DMS 273 (cell line): Measurements from ENCODE around the gene IRF2BP1.
A peak's percentile ranks its signal among the peaks of the same experiment; 100 is the strongest.

Experiments used
- DNase-seq: peaks from one replicate; lab custom pipeline; 2025; ENCODE audit not compliant: unreplicated experiment; lab: John Stamatoyannopoulos, UW

The IRF2BP1 gene

GRCh38 chr19:45863335-45863839 is 22.6 kb downstream of the IRF2BP1 start:
- no peak for DNase-seq

GRCh38 chr19:45862564-45863334 is 23.2 kb downstream of the IRF2BP1 start, which contains the start of gene SYMPK:
Gene SYMPK, minus strand, starts transcription at chr19:45863147. Its CDS starts 8,652 bp downstream, at chr19:45854495.
- DNase-seq = peak; percentile 99

GRCh38 chr19:45862271-45862563 is 23.7 kb downstream of the IRF2BP1 start:
- DNase-seq = no peak

DNA sequence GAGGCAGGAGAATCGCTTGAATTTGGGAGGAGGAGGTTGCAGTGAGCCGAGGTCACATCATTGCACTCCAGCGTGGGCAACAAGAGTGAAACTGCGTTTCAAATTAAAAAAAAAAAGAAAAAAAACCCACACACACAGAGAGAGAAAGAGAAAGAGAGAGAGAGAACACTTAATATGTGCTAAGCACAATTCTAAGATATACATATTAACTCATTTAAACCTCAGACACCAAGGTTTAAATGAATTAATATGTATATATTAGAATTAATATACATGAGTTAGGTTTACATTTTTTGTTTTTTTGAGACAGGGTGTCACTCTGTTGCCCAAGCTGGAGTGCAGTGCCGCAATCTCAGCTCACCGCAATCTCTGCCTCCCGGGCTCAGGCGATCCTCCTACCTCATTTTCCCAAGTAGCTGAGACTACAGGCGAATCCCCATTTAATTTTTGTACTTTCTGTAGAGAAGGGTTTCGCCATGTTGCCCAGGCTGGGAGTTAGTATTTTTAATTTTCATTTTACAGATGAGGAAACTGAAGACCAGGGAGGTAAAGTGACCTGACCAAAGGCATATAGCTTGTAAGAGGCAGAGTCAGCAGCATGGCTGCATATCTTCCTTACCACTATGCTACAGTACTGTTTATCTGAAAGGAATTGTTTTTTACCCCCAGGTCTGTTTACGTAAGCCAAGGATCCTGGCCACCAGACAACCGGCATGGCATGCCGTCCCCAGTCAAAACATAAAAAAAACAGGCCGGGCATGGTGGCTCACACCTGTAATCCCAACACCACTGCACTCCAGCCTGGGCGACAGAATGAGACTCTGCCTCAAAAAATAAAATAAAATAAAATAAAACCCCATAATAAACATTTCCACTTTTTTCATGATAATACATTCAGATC is 25.3 kb downstream of the IRF2BP1 start:
- DNase-seq = no peak

- DNase-seq = no peak
Measured at GRCh38 chr19:45854167-45854778, 31.7 kb downstream of the IRF2BP1 start.

DNA sequence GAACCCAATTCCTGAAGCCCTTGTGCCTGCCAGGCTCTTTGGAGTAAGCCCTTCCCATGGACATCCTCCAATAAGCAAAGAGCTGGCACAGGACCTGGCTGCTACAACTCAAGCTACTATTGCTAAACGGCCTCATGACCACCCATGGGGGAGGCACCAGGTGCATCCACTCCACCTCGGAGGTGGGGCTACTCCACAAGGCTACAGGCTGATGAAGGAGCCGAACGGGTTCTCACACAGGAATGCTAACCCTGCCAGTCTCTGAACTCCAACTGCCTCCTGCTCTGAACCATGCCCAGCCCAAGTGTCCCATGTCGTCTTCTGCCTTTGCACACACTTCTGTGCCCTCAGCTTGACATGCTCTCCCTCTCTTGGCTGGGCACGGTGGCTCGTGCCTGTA is 33.0 kb downstream of the IRF2BP1 start:
- DNase-seq = no peak

DNA sequence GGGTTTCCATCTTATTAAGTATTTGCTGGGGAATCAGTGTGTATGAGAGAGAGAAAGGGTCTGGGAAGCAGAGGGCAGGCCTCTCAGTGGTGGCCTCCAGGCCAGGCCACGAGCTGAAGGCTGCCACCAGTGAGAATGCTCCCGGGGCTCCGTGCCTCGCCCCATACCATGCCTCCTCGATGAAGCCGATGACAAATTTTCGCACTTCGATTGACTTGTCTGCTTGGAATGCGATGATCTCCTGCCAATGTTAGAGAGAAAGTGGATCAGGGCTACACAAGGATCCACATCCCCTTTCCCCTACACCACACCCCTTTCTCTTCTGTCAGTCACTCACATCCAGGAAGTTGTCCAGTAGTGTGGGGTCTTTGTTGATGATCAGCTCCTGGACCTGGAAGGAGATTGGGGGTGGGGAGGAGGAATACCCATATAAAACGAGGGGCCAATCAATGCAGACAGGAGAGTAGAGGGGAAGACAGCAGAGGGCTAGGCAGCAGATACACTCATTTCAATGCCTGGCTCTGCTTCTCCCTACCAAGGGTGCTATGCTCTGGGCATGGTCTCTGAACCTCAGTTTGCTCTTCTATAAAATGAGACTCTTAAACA is 33.7 kb downstream of the IRF2BP1 start:
- no peak for DNase-seq

DNA sequence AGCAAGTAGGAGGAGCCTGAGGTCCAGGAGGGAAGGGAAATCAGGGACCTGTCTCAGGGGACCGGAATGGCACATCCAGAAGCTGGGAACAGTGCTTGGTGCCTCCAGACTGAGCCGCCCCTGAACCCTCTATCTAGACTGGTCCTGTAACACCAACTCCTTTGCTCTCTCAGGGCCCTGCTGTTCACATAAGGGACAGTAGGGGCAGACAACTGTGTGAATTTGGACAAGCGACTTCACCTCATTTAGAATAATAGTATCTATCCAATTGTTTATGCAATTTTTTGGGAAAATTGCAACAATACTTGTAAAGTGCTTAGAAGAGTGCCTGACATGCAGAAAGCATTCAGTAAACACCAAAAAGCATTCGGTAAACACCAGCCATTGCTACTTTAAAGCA is 37.0 kb downstream of the IRF2BP1 start:
- peak; percentile 29 for DNase-seq

GRCh38 chr19:45847663-45848062 is 38.3 kb downstream of the IRF2BP1 start:
- DNase-seq = no peak

DNA sequence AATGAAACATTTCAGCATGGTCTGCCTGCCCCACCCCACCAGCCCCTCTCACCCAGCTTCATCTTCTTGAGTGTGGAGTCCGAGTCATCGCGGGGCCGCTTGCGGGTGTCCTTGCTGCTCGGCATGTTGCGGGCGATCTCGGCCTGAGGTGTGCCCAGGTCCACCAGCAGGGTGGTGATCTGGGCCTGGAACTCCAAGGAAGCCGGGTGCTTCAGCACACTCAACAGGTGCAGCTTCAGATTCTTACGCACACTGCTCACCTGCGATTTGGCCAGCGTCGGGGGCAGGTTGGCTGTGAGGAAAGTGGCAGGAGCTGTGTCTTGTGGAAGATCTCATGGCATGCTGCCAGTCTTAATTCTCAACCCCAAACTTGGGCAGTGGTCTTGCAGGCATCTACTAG is 43.7 kb downstream of the IRF2BP1 start:
- no peak for DNase-seq

DNA sequence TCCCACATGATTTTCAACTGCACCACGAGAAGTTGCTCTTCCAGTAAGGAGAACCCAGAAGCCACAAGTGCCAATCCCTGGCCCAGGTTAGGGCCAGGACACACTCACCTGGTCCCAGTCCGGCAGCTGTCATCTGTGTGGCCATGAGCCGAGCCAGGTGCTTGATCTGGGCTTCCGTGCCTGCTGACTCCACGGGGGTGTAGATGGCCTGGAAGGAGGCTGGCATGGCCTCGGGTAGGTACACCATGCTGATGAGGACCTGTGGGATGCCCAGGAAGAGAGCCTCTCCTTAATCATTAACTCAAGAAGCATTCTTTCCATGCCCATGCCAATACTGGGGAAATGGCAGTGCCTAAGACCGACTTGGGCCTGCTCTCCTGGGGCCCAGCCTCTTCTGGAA is 51.0 kb downstream of the IRF2BP1 start:
- DNase-seq = no peak
